ENCODE results near the gene HS6ST2.

Gene HS6ST2

DNA sequence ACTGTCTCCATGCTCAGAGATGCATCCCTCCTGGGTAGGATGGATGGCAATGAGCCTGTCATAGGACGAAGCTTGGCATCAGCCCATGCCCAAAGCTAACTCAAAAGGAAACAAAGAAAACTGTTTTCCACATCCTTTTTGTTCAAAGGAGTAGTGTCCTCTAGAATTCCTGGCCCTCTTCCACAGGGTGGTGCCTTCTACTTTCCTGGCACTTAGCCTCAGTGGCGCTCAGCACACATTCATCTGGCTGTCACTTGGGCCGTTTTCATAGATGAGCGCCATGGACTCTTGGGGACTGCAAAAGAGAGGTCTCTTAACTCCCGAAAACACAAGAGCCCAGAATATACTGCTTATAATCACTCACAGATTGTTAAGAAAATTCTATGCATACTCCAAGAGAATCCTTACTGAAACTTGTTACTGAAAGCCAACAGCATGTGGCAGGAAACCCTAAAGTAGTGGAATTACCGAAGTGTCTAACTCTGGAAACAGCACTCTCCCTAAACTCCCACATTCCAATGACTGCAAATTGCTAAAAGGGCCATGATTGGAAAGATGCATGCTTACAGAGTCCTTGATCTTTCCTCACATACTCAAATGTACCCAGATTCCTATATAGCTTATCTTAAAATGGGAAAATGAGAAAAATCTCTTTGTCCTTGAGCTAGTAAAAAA lies 110.0 kb downstream of the HS6ST2 start:
- Histone ChIP-seq H3K4me3 (ENCODE audit: low read depth, low read length, poor library complexity, severe bottlenecking) (no peak overlapping the region), H3K9ac (ENCODE audit: low read length) (no peak overlapping the region), H3K9me2 (ENCODE audit: low read depth, low read length) (no peaks in the 10 kb centered on the region), H3F3A (ENCODE audit: insufficient read depth, low read length) (no peaks in the 10 kb centered on the region), H2AFZ (ENCODE audit: low read length) (no peak overlapping the region), H3K4me1 (ENCODE audit: insufficient read depth, low read length, severe bottlenecking) (no peaks in the 10 kb centered on the region), H3K79me2 (ENCODE audit: insufficient read depth, low read length) (no peaks in the 10 kb centered on the region), H3K9me3 (ENCODE audit: low read length) (no peaks in the 10 kb centered on the region), H3K36me3 (ENCODE audit: insufficient read depth, low read length) (no peaks in the 10 kb centered on the region), H3K27ac (ENCODE audit: low read depth, low read length, poor library complexity, severe bottlenecking) (no peak overlapping the region), H3K4me2 (ENCODE audit: low read length) (no peak overlapping the region), H3K27me3 (ENCODE audit: insufficient read depth, low read length) (no peaks in the 10 kb centered on the region), H4K20me1 (ENCODE audit: insufficient read depth, low read length) (no peaks in the 10 kb centered on the region)
- TF ChIP-seq EZH2 (IDR thresholded peaks at IDR 0.05; ENCODE audit: borderline replicate concordance, low read length): no peak
- TF ChIP-seq, protein P1, sequence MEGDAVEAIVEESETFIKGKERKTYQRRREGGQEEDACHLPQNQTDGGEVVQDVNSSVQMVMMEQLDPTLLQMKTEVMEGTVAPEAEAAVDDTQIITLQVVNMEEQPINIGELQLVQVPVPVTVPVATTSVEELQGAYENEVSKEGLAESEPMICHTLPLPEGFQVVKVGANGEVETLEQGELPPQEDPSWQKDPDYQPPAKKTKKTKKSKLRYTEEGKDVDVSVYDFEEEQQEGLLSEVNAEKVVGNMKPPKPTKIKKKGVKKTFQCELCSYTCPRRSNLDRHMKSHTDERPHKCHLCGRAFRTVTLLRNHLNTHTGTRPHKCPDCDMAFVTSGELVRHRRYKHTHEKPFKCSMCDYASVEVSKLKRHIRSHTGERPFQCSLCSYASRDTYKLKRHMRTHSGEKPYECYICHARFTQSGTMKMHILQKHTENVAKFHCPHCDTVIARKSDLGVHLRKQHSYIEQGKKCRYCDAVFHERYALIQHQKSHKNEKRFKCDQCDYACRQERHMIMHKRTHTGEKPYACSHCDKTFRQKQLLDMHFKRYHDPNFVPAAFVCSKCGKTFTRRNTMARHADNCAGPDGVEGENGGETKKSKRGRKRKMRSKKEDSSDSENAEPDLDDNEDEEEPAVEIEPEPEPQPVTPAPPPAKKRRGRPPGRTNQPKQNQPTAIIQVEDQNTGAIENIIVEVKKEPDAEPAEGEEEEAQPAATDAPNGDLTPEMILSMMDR (IDR thresholded peaks at IDR 0.05; ENCODE audit: low read length): no peak

DNA sequence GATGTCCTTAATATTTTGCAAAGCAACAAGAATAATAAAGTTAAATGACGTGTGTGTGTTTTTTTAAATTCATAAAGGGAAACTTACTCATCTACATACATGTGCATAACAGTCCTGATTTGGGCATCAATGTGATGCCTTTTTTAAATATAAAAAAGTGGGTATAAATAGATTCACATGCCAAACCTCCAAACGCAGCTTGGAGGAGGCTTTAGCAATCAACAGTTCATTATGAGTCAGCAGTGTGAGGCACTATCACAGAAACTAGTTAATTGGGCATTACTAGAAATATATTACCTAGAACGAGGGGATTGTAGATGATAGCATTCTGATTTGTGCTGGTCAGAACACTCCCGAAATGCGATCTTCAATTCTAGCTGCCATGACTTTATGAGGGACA lies 115.1 kb downstream of the HS6ST2 start:
- Histone ChIP-seq H3K4me3 (ENCODE audit: low read depth, low read length, poor library complexity, severe bottlenecking) (no peak overlapping the region), H3K27me3 (ENCODE audit: insufficient read depth, low read length) (no peaks in the 10 kb centered on the region), H3K36me3 (ENCODE audit: insufficient read depth, low read length) (no peaks in the 10 kb centered on the region), H3K4me2 (ENCODE audit: low read length) (no peak overlapping the region), H3K27ac (ENCODE audit: low read depth, low read length, poor library complexity, severe bottlenecking) (no peak overlapping the region), H3K9me3 (ENCODE audit: low read length) (no peaks in the 10 kb centered on the region), H3K79me2 (ENCODE audit: insufficient read depth, low read length) (no peaks in the 10 kb centered on the region), H3F3A (ENCODE audit: insufficient read depth, low read length) (no peaks in the 10 kb centered on the region), H3K9me2 (ENCODE audit: low read depth, low read length) (no peaks in the 10 kb centered on the region), H3K9ac (ENCODE audit: low read length) (no peak overlapping the region), H4K20me1 (ENCODE audit: insufficient read depth, low read length) (no peaks in the 10 kb centered on the region), H2AFZ (ENCODE audit: low read length) (no peak overlapping the region), H3K4me1 (ENCODE audit: insufficient read depth, low read length, severe bottlenecking) (no peaks in the 10 kb centered on the region)
- TF ChIP-seq, protein P1 (IDR thresholded peaks at IDR 0.05; ENCODE audit: low read length): no peak
- no peak for TF ChIP-seq EZH2 (IDR thresholded peaks at IDR 0.05; ENCODE audit: borderline replicate concordance, low read length)

DNA sequence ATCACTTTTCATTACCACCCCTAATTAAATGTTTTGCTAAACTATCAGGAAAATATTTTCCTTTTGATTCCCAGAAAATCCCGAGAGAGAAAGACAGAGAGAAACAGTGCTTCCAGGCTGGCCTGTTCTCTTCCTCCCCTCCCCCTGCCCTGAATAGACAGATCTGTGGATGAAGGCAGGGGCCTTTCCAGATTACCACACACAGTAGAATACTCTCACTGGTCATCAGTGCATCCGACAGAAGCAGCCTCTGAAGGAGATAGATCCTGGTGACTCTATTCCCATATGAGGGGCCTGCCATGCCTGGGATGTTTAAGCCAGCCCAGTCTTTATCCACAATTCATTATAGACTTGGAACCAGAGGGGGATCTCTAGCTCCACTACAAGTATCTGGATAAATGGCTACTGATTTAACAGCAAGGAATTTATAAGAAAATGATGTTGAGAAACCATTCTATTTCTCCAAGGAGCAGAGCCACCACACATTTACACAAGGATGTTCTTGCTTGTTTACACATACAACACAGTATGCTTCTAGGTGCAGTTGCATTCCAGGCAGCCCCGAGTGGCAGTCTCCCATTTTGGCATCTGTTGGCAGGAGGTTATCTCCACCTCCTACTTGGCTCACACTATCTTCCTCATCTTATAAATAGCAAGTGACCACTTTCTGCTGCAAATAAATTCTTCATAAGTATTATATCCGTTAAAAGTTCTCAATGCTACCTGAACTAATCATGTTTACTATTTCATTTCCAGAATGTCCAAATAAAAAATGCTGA lies 115.8 kb downstream of the HS6ST2 start:
- Histone ChIP-seq H2AFZ (ENCODE audit: low read length) (no peak overlapping the region), H3K27ac (ENCODE audit: low read depth, low read length, poor library complexity, severe bottlenecking) (no peak overlapping the region), H4K20me1 (ENCODE audit: insufficient read depth, low read length) (no peaks in the 10 kb centered on the region), H3K4me2 (ENCODE audit: low read length) (no peak overlapping the region), H3K9ac (ENCODE audit: low read length) (no peak overlapping the region), H3K4me1 (ENCODE audit: insufficient read depth, low read length, severe bottlenecking) (no peaks in the 10 kb centered on the region), H3K36me3 (ENCODE audit: insufficient read depth, low read length) (no peaks in the 10 kb centered on the region), H3K4me3 (ENCODE audit: low read depth, low read length, poor library complexity, severe bottlenecking) (no peak overlapping the region), H3K79me2 (ENCODE audit: insufficient read depth, low read length) (no peaks in the 10 kb centered on the region), H3K9me3 (ENCODE audit: low read length) (no peaks in the 10 kb centered on the region), H3K27me3 (ENCODE audit: insufficient read depth, low read length) (no peaks in the 10 kb centered on the region), H3F3A (ENCODE audit: insufficient read depth, low read length) (no peaks in the 10 kb centered on the region), H3K9me2 (ENCODE audit: low read depth, low read length) (no peaks in the 10 kb centered on the region)
- no peak for TF ChIP-seq EZH2 (IDR thresholded peaks at IDR 0.05; ENCODE audit: borderline replicate concordance, low read length)
- TF ChIP-seq, protein P1 (IDR thresholded peaks at IDR 0.05; ENCODE audit: low read length): no peak
